Large intestine (tissue), 3 donors: ENCODE data around the gene VCL. TPM values are rescaled to one million over a fixed set of nuclear protein-coding genes. Genes with fewer than 3 reads are reported as not detected.

Experiments used
- DNase-seq, 2 donors: peaks; one replicate each; pipeline versions ENCODE4 v3.0.0 to v3.0.0-alpha.2; 2013
- H3K27ac ChIP-seq: one replicate; pipeline ENCODE4 v1.5.1; 2013; ENCODE audit warnings: low read length
- H3K27me3 ChIP-seq: 2 replicates; pipeline ENCODE4 v1.6.1; 2013; ENCODE audit warnings: low read length; ENCODE audit not compliant: control insufficient read depth, insufficient read depth
- H3K36me3 ChIP-seq: 2 replicates; pipeline ENCODE4 v1.6.1; 2013; ENCODE audit warnings: low read length; ENCODE audit not compliant: control insufficient read depth, insufficient read depth
- H3K4me1 ChIP-seq: one replicate; pipeline ENCODE4 v1.6.1; 2013; ENCODE audit warnings: low read length; ENCODE audit not compliant: control insufficient read depth, insufficient read depth
- H3K4me3 ChIP-seq: one replicate; pipeline ENCODE4 v1.5.1; 2013; ENCODE audit warnings: low read length
- H3K9me3 ChIP-seq: one replicate; pipeline ENCODE4 v1.6.1; 2013; ENCODE audit warnings: mild to moderate bottlenecking, low read depth, low read length, moderate library complexity; ENCODE audit not compliant: control insufficient read depth
- WGBS: methylation state at CpG from one replicate; pipeline ENCODE4 v1.1.5; 2013; ENCODE audit warnings: low lambda C conversion rate; ENCODE audit not compliant: insufficient coverage; 5-methylcytosine and 5-hydroxymethylcytosine counted together
- polyA plus RNA-seq: library from polyadenylated mRNA; unstranded; fragments of 120-200 nt; gene quantifications from one replicate; pipeline ENCODE4 v1.2.1, GENCODE V29; 2013

VCL gene
- polyA plus RNA-seq, 1 donor = 69.3 TPM

GRCh38 chr10:73971636-73972354 is 26.1 kb upstream of the VCL start:
- Histone ChIP-seq H3K9me3 (peaks cover 6% of the 10 kb centered on the region), H3K27me3 (no peaks in the 10 kb centered on the region), H3K36me3 (no peaks in the 10 kb centered on the region), H3K27ac (no peak overlapping the region), H3K4me1 (peaks cover 3% of the 10 kb centered on the region), H3K4me3 (no peak overlapping the region)
- whole genome bisulfite sequencing = 100% methylated on average over 1 of the region's 2 CpGs
- peak; percentile 45 to 58 for DNase-seq

GRCh38 chr10:73973427-73973826 is 24.5 kb upstream of the VCL start:
- H3K36me3 ChIP-seq = no peaks in the 10 kb centered on the region
- peaks cover 6% of the 10 kb centered on the region for H3K9me3 ChIP-seq
- H3K27me3 ChIP-seq = no peaks in the 10 kb centered on the region
- peaks cover 7% of the 10 kb centered on the region for H3K4me1 ChIP-seq
- H3K4me3 ChIP-seq = no peak overlapping the region
- no peak for DNase-seq
- no peak overlapping the region for H3K27ac ChIP-seq
- WGBS = no CpG with 5 or more reads among the region's 2 CpGs

- Histone ChIP-seq H3K4me3 (no peak overlapping the region), H3K9me3 (peaks cover 6% of the 10 kb centered on the region), H3K27me3 (no peaks in the 10 kb centered on the region), H3K4me1 (peaks cover 7% of the 10 kb centered on the region), H3K36me3 (no peaks in the 10 kb centered on the region), H3K27ac (no peak overlapping the region)
- WGBS = 91% methylated on average over 5 of the region's 5 CpGs
- no peak for DNase-seq
Observed at GRCh38 chr10:73974309-73974946, 23.5 kb upstream of the VCL start.

GRCh38 chr10:73975388-73975787 is 22.5 kb upstream of the VCL start:
- Histone ChIP-seq H3K4me3 (no peak overlapping the region), H3K36me3 (no peaks in the 10 kb centered on the region), H3K27ac (no peak overlapping the region), H3K27me3 (no peaks in the 10 kb centered on the region), H3K9me3 (peaks cover 6% of the 10 kb centered on the region), H3K4me1 (peaks cover 7% of the 10 kb centered on the region)
- DNase-seq = no peak
- no CpG with 5 or more reads among the region's 4 CpGs for WGBS

- H3K27ac ChIP-seq = no peak overlapping the region
- H3K4me3 ChIP-seq = no peak overlapping the region
Observed at GRCh38 chr10:73979141-73979808, 18.6 kb upstream of the VCL start.

GRCh38 chr10:73979809-73980433 is 18.0 kb upstream of the VCL start:
- no peak for DNase-seq
- no peak overlapping the region for H3K4me3 ChIP-seq
- H3K27ac ChIP-seq = no peak overlapping the region
- no CpG with 5 or more reads among the region's 4 CpGs for WGBS
- H3K9me3 ChIP-seq = peaks cover 5% of the 10 kb centered on the region
- peaks cover 7% of the 10 kb centered on the region for H3K4me1 ChIP-seq
- no peaks in the 10 kb centered on the region for H3K27me3 ChIP-seq
- no peaks in the 10 kb centered on the region for H3K36me3 ChIP-seq

More at GRCh38 chr10:73979141-73979808, 18.6 kb upstream of the VCL start:
- DNase-seq = no peak
- WGBS = 71% methylated on average over 1 of the region's 4 CpGs
- Histone ChIP-seq H3K36me3 (no peaks in the 10 kb centered on the region), H3K4me1 (peaks cover 7% of the 10 kb centered on the region), H3K9me3 (peaks cover 6% of the 10 kb centered on the region), H3K27me3 (no peaks in the 10 kb centered on the region)

- no peak overlapping the region for H3K27ac ChIP-seq
Observed at GRCh38 chr10:73981812-73982211, 16.1 kb upstream of the VCL start.

GRCh38 chr10:73983096-73984047 is 14.5 kb upstream of the VCL start:
- Histone ChIP-seq H3K27ac (no peak overlapping the region), H3K27me3 (no peaks in the 10 kb centered on the region), H3K4me3 (no peak overlapping the region), H3K36me3 (no peaks in the 10 kb centered on the region), H3K4me1 (no peaks in the 10 kb centered on the region), H3K9me3 (no peaks in the 10 kb centered on the region)
- no peak for DNase-seq
- WGBS = 57% methylated on average over 3 of the region's 8 CpGs

More at GRCh38 chr10:73981812-73982211, 16.1 kb upstream of the VCL start:
- peaks cover 7% of the 10 kb centered on the region for H3K4me1 ChIP-seq
- H3K36me3 ChIP-seq = no peaks in the 10 kb centered on the region
- DNase-seq = no peak
- no peaks in the 10 kb centered on the region for H3K27me3 ChIP-seq
- H3K4me3 ChIP-seq = no peak overlapping the region
- H3K9me3 ChIP-seq = no peaks in the 10 kb centered on the region
- WGBS = no CpG with 5 or more reads among the region's 3 CpGs

GRCh38 chr10:73989594-73990150 is 8.2 kb upstream of the VCL start:
- H3K36me3 ChIP-seq = no peaks in the 10 kb centered on the region
- H3K4me3 ChIP-seq = no peak overlapping the region
- no peaks in the 10 kb centered on the region for H3K4me1 ChIP-seq
- H3K27me3 ChIP-seq = no peaks in the 10 kb centered on the region
- no peaks in the 10 kb centered on the region for H3K9me3 ChIP-seq
- no peak for DNase-seq
- H3K27ac ChIP-seq = no peak overlapping the region
- 100% methylated on average over 2 of the region's 2 CpGs for WGBS
